Gastroesophageal sphincter (tissue), 4 donors: Measurements from ENCODE around the gene KLF6. TPM values are rescaled to one million over a fixed set of nuclear protein-coding genes. Genes with fewer than 3 reads are reported as not detected.

Experiments used
- ATAC-seq: fragments of 150-250 bp; one replicate; pipeline ENCODE4 v1.9.1; 2016; ENCODE audit warnings: mild to moderate bottlenecking, moderate library complexity
- H3K27ac ChIP-seq, 4 donors: fragments of 200-600 bp; sonication (generic) in 3 of 4; 1 replicate in 3 of 4; 2 replicates in 1 of 4; pipeline ENCODE4 v1.5.1; 2016 to 2019
- H3K27me3 ChIP-seq: fragments of 200-600 bp; sonication (generic); one replicate; pipeline ENCODE4 v1.5.1; 2019
- H3K36me3 ChIP-seq, 2 donors: fragments of 200-600 bp; sonication (generic); one replicate each; pipeline ENCODE4 v1.5.1; 2019; ENCODE audit warnings: control low read depth in 1 of 2
- H3K4me1 ChIP-seq, 3 donors: fragments of 200-600 bp; sonication (generic); 1 replicate in 2 of 3; 2 replicates in 1 of 3; pipeline ENCODE4 v1.5.1; 2016 to 2019; ENCODE audit warnings: control low read depth in 2 of 3
- H3K4me3 ChIP-seq, 2 donors: fragments of 200-600 bp; sonication (generic); one replicate each; pipeline ENCODE4 v1.5.1; 2019; ENCODE audit warnings: mild to moderate bottlenecking in 1 of 2, moderate library complexity in 1 of 2
- H3K9me3 ChIP-seq, 3 donors: fragments of 200-600 bp; sonication (generic); one replicate each; pipeline ENCODE4 v1.5.1; 2017 to 2019; ENCODE audit warnings: control low read depth in 2 of 3
- CTCF ChIP-seq, 4 experiments: fragments of 200-600 bp in 2 of 4; fragments of 450-650 bp in 2 of 4; sonication (generic) in 1 of 4; IDR thresholded peaks; one replicate each; pipeline ENCODE4 v1.5.1; 2017 to 2019; ENCODE audit warnings: antibody characterized with exemption in 4 of 4, mild to moderate bottlenecking in 2 of 4, moderate library complexity in 2 of 4
- EP300 ChIP-seq: sonication (generic); formaldehyde crosslinking; IDR thresholded peaks from one replicate; pipeline ENCODE4 v1.6.1; 2017; ENCODE audit warnings: antibody characterized with exemption, mild to moderate bottlenecking
- POLR2A ChIP-seq, 2 donors: fragments of 450-650 bp; IDR thresholded peaks; one replicate each; pipeline ENCODE4 v1.6.1; 2017; ENCODE audit warnings: antibody characterized with exemption in 2 of 2, mild to moderate bottlenecking in 2 of 2, moderate library complexity in 1 of 2
- POLR2AphosphoS5 ChIP-seq: sonication (generic); formaldehyde crosslinking; IDR thresholded peaks from one replicate; pipeline ENCODE4 v1.6.1; 2017; ENCODE audit warnings: antibody characterized with exemption
- WGBS, 2 donors: methylation state at CpG; one replicate each; pipeline ENCODE4 v1.1.5; 2018; ENCODE audit warnings: low coverage in 1 of 2; 5-methylcytosine and 5-hydroxymethylcytosine counted together
- total RNA-seq, 4 donors: library from RNA; depleted of rRNA; stranded (reverse); fragments of >200 nt; gene quantifications; one replicate each; pipeline ENCODE4 v1.1.0, GENCODE V29; 2016

Gene KLF6
- total RNA-seq, 4 donors from 2014 or later: 90.3 to 113 (median 105) TPM

GRCh38 chr10:3792710-3793219, 7.8 kb upstream of the KLF6 start:
- peaks cover 0 to 21% (median 0%) of the 10 kb centered on the region in 3 donors for H3K9me3 ChIP-seq
- H3K36me3 ChIP-seq: no peaks in the 10 kb centered on the region
- no peaks in the 10 kb centered on the region for H3K4me1 ChIP-seq
- no peaks in the 10 kb centered on the region for H3K27me3 ChIP-seq
- 60 to 84% methylated on average over 4 of the region's 4 CpGs for WGBS, 2 donors
- no peak overlapping the region for H3K27ac ChIP-seq
- no peak for ATAC-seq
- no peak overlapping the region for H3K4me3 ChIP-seq
- TF ChIP-seq POLR2A (IDR thresholded peaks at IDR 0.05) (no peak), POLR2AphosphoS5 (no peak), CTCF (IDR thresholded peaks at IDR 0.05) (no peak), EP300 (no peak)

GRCh38 chr10:3791974-3792633, 7.1 kb upstream of the KLF6 start:
- Histone ChIP-seq H3K4me1 (no peaks in the 10 kb centered on the region), H3K36me3 (no peaks in the 10 kb centered on the region), H3K4me3 (no peak overlapping the region), H3K27me3 (no peaks in the 10 kb centered on the region), H3K9me3 (peaks cover 0 to 21% (median 0%) of the 10 kb centered on the region in 3 donors), H3K27ac (no peak overlapping the region)
- TF ChIP-seq CTCF (IDR thresholded peaks at IDR 0.05): no peak
- TF ChIP-seq POLR2A (IDR thresholded peaks at IDR 0.05): no peak
- TF ChIP-seq EP300: no peak
- TF ChIP-seq POLR2AphosphoS5: no peak
- 63 to 87% methylated on average over 3 of the region's 3 CpGs for WGBS, 2 donors
- ATAC-seq: no peak

GRCh38 chr10:3790858-3791257, 5.8 kb upstream of the KLF6 start:
- H3K9me3 ChIP-seq: peaks cover 0 to 21% (median 0%) of the 10 kb centered on the region in 3 donors
- H3K4me1 ChIP-seq: peaks cover 0 to 9% (median 0%) of the 10 kb centered on the region in 3 donors
- H3K4me3 ChIP-seq: no peak overlapping the region
- no peak overlapping the region for H3K27ac ChIP-seq
- TF ChIP-seq EP300 (no peak), POLR2AphosphoS5 (no peak), POLR2A (IDR thresholded peaks at IDR 0.05) (no peak), CTCF (IDR thresholded peaks at IDR 0.05) (no peak)
- H3K27me3 ChIP-seq: no peaks in the 10 kb centered on the region
- ATAC-seq: no peak
- no peaks in the 10 kb centered on the region for H3K36me3 ChIP-seq
- 83 to 100% methylated on average over 1 to 2 of the region's 6 CpGs for WGBS, 2 donors

- TF ChIP-seq EP300 (no peak), CTCF (IDR thresholded peaks at IDR 0.05) (no peak), POLR2AphosphoS5 (no peak), POLR2A (IDR thresholded peaks at IDR 0.05) (no peak)
- Histone ChIP-seq H3K4me3 (no peak overlapping the region), H3K9me3 (peaks cover 0 to 21% (median 0%) of the 10 kb centered on the region in 3 donors), H3K27ac (no peak overlapping the region), H3K27me3 (no peaks in the 10 kb centered on the region), H3K4me1 (peaks cover 0 to 10% (median 0%) of the 10 kb centered on the region in 3 donors), H3K36me3 (no peaks in the 10 kb centered on the region)
- WGBS, 2 donors: 100% methylated on average over 1 of the region's 1 CpG
- no peak for ATAC-seq
Observed at GRCh38 chr10:3790272-3790671, 5.3 kb upstream of the KLF6 start.

GRCh38 chr10:3789621-3790020, 4.6 kb upstream of the KLF6 start:
- Histone ChIP-seq H3K9me3 (peaks cover 0 to 21% (median 0%) of the 10 kb centered on the region in 3 donors), H3K27me3 (no peaks in the 10 kb centered on the region), H3K4me3 (no peak overlapping the region), H3K36me3 (no peaks in the 10 kb centered on the region), H3K27ac (no peak overlapping the region), H3K4me1 (peaks cover 0 to 10% (median 0%) of the 10 kb centered on the region in 3 donors)
- WGBS, 2 donors: 83 to 89% methylated on average over 2 of the region's 2 CpGs
- TF ChIP-seq EP300: no peak
- no peak for TF ChIP-seq CTCF (IDR thresholded peaks at IDR 0.05)
- TF ChIP-seq POLR2A (IDR thresholded peaks at IDR 0.05): no peak
- no peak for TF ChIP-seq POLR2AphosphoS5
- ATAC-seq: no peak
